Stimulated activated CD8-positive, alpha-beta memory T cell treated with anti-CD3 and anti-CD28 coated beads, Interleukin-15, amount 100 ng/mL, for 1 hour (primary cell): ENCODE data around the gene CEP192.

ENCODE experiments used
- DNase-seq: peaks from one replicate; pipeline ENCODE4 v3.0.0-alpha.2; 2020; ENCODE audit warnings: low read depth

CEP192 gene

GRCh38 chr18:13139885-13140450 is 148.8 kb downstream of the CEP192 start:
- DNase-seq, result no peak

- no peak for DNase-seq
Observed at GRCh38 chr18:13141209-13141608, 150.0 kb downstream of the CEP192 start.

GRCh38 chr18:13145636-13146190 is 154.6 kb downstream of the CEP192 start:
- no peak for DNase-seq

GRCh38 chr18:13147130-13147529 is 156.0 kb downstream of the CEP192 start:
- DNase-seq, result no peak

GRCh38 chr18:13151656-13152055 is 160.5 kb downstream of the CEP192 start:
- DNase-seq, result no peak

GRCh38 chr18:13158428-13158827 is 167.3 kb downstream of the CEP192 start:
- DNase-seq, result no peak

- DNase-seq, result no peak
Observed at GRCh38 chr18:13159579-13159978, 168.4 kb downstream of the CEP192 start.

- DNase-seq, result no peak
Observed at GRCh38 chr18:13161276-13161899, 170.2 kb downstream of the CEP192 start.

GRCh38 chr18:13163167-13163927 is 172.2 kb downstream of the CEP192 start:
- DNase-seq, result no peak

GRCh38 chr18:13164406-13164805 is 173.2 kb downstream of the CEP192 start:
- no peak for DNase-seq

- DNase-seq, result no peak
Observed at GRCh38 chr18:13165636-13166423, 174.7 kb downstream of the CEP192 start.

- DNase-seq, result no peak
Observed at GRCh38 chr18:13173578-13174145, 182.5 kb downstream of the CEP192 start.
